Measurements from ENCODE around the gene STXBP4. TPM values are rescaled to one million over a fixed set of nuclear protein-coding genes. Genes with fewer than 3 reads are reported as not detected.

STXBP4 gene
- total and polyA plus RNA-seq, 2 donors (not counting 3 experiments of a cell fraction or from before 2014, with no cell fraction given), result 1.9 to 12.9 TPM

DNA sequence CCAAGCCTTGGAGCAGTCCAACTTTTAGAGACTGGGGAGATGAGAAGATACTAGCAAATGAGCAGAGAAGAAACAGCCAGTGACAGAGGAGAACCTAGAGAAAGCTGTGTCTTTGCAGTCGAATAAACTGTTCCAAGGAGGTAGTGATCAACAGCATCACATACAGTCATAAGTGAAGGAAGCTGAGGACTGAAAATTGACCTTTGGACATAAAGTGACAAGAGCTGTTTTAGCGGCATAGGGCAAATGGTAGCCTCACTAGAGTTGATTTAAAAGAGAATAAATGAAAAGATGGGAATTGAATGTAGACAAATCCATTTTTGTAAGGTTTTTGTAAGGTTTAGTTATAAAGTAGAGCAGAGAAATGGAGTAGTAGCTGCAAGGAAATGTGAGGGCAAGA is 165.0 kb downstream of the STXBP4 start:
- intact Hi-C loops (cut with micrococcal nuclease), result no loop called here
- no peaks in the 10 kb centered on the region for H3K36me3 ChIP-seq (ENCODE audit: control insufficient read depth in 2 of 2, extremely low read depth in 1 of 2, insufficient read depth in 2 of 2, low read length in 2 of 2)
- H3K27ac ChIP-seq (ENCODE audit: insufficient read depth, low read depth, low read length), result no peak overlapping the region
- H4K20me1 ChIP-seq (replicated peaks; ENCODE audit: control insufficient read depth, extremely low read depth, insufficient read depth, low read length), result no peaks in the 10 kb centered on the region
- no peaks in the 10 kb centered on the region for H3K4me1 ChIP-seq (ENCODE audit: control insufficient read depth, extremely low read depth, insufficient read depth, low read length)
- H2AFZ ChIP-seq (ENCODE audit: low read depth, low read length), result no peak overlapping the region
- no peaks in the 10 kb centered on the region for H3K9me3 ChIP-seq (replicated peaks; ENCODE audit: control insufficient read depth, insufficient read depth, low read length)
- no peak for DNase-seq (ENCODE audit: low read depth, low spot score)
- POLR2A ChIA-PET, result no interaction called here
- no peak for FAIRE-seq
- H3K9me1 ChIP-seq (replicated peaks; ENCODE audit: control insufficient read depth, extremely low read depth, insufficient read depth, low read length), result no peaks in the 10 kb centered on the region
- CTCF ChIA-PET, result interaction anchor here (1.2 to 1.5 kb wide), 2 partner anchors 42 to 128 kb away, joined by 3 read pairs; no protein-coding TSS in a partner anchor
- dilution Hi-C loops (cut with MboI; ENCODE audit: extremely low pct_ligation_motif_present, low sequenced_read_pairs), result no loop called here
- H3K79me2 ChIP-seq (ENCODE audit: control insufficient read depth, insufficient read depth, low read length), result no peaks in the 10 kb centered on the region
- no peak for TF ChIP-seq POLR2AphosphoS5 (IDR thresholded peaks at IDR 0.05; ENCODE audit: insufficient read depth, low read depth, low read length)
- no peak for TF ChIP-seq EZH2 (IDR thresholded peaks at IDR 0.05; ENCODE audit: borderline replicate concordance, low read depth, low read length, severe bottlenecking)
- TF ChIP-seq POLR2A (IDR thresholded peaks at IDR 0.05; ENCODE audit: low read depth, low read length), result no peak
- no peak for TF ChIP-seq GATA2 (IDR thresholded peaks at IDR 0.05; ENCODE audit: insufficient read depth, insufficient read length, low read depth, low read length)
- TF ChIP-seq MYC (IDR thresholded peaks at IDR 0.05; ENCODE audit: low read depth, low read length), result no peak
- no peak for TF ChIP-seq JUN (IDR thresholded peaks at IDR 0.05; ENCODE audit: borderline replicate concordance, insufficient read depth, insufficient read length, low read depth)
- TF ChIP-seq, protein P1, sequence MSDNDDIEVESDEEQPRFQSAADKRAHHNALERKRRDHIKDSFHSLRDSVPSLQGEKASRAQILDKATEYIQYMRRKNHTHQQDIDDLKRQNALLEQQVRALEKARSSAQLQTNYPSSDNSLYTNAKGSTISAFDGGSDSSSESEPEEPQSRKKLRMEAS (IDR thresholded peaks at IDR 0.05; ENCODE audit: insufficient read depth, insufficient read length), result no peak
- TF ChIP-seq FOS (IDR thresholded peaks at IDR 0.05; ENCODE audit: borderline replicate concordance, insufficient read depth, low read length), result no peak
- TF ChIP-seq, protein P2, sequence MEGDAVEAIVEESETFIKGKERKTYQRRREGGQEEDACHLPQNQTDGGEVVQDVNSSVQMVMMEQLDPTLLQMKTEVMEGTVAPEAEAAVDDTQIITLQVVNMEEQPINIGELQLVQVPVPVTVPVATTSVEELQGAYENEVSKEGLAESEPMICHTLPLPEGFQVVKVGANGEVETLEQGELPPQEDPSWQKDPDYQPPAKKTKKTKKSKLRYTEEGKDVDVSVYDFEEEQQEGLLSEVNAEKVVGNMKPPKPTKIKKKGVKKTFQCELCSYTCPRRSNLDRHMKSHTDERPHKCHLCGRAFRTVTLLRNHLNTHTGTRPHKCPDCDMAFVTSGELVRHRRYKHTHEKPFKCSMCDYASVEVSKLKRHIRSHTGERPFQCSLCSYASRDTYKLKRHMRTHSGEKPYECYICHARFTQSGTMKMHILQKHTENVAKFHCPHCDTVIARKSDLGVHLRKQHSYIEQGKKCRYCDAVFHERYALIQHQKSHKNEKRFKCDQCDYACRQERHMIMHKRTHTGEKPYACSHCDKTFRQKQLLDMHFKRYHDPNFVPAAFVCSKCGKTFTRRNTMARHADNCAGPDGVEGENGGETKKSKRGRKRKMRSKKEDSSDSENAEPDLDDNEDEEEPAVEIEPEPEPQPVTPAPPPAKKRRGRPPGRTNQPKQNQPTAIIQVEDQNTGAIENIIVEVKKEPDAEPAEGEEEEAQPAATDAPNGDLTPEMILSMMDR (IDR thresholded peaks at IDR 0.05; ENCODE audit: extremely low read depth in 1 of 2, insufficient read depth in 1 of 2, low read depth in 1 of 2, low read length in 2 of 2), result no peak
- no peaks in the 10 kb centered on the region for H3K27me3 ChIP-seq (ENCODE audit: control insufficient read depth in 2 of 2, insufficient read depth in 2 of 2, low read length in 2 of 2)
- BruUV-seq (replicated peaks), result no TSS peak
- no peak overlapping the region for H3K4me3 ChIP-seq (replicated peaks in 1 of 3; ENCODE audit: insufficient read depth in 1 of 3, low read depth in 1 of 3, low read length in 3 of 3)
- no peak overlapping the region for H3K4me2 ChIP-seq (ENCODE audit: insufficient read depth, low read length)
- H3K9ac ChIP-seq (replicated peaks; ENCODE audit: extremely low read depth, insufficient read depth, low read length), result no peak overlapping the region
